Body of pancreas (tissue), 4 donors: ENCODE results near the gene PECR.

ENCODE experiments used
- CTCF ChIP-seq, 7 experiments: fragments of 450-650 bp in 4 of 7; fragments of 200-600 bp in 3 of 7; sonication (generic) in 3 of 7; IDR thresholded peaks; one replicate each; pipeline ENCODE4 v1.5.1; 2016 to 2019; ENCODE audit warnings: antibody characterized with exemption in 7 of 7
- POLR2A ChIP-seq, 3 donors: fragments of 450-650 bp; IDR thresholded peaks; one replicate each; pipeline ENCODE4 v1.6.1; 2016; ENCODE audit warnings: antibody characterized with exemption in 3 of 3, mild to moderate bottlenecking in 2 of 3

- TF ChIP-seq POLR2A (IDR thresholded peaks at IDR 0.05) (no peak), CTCF (IDR thresholded peaks at IDR 0.05) (no peak)
Measured at GRCh38 chr2:216119146-216119545, 37.5 kb upstream of the PECR start.
